Heart left ventricle (tissue), 16 donors: Measurements from ENCODE around the gene NFIA. TPM values are rescaled to one million over a fixed set of nuclear protein-coding genes. Genes with fewer than 3 reads are reported as not detected.

Source experiments
- ATAC-seq, 4 donors: fragments of 200-7000 bp; cut with Tn5 transposase; one replicate each; pipeline ENCODE4 v1.9.1; 2020 to 2022; ENCODE audit warnings: moderate library complexity in 4 of 4, mild to moderate bottlenecking in 3 of 4, moderate number of reproducible peaks in 1 of 4
- DNase-seq, 5 donors: peaks; one replicate each; pipeline ENCODE4 v3.0.0-alpha.2; 2020
- H3K27ac ChIP-seq, 12 donors: fragments of 200-600 bp; sonication (generic) in 4 of 12; one replicate each; pipeline versions ENCODE4 v1.5.0 to v1.8.0; 2016 to 2022; ENCODE audit warnings: mild to moderate bottlenecking in 2 of 12
- H3K27me3 ChIP-seq, 9 donors: fragments of 200-600 bp; sonication (generic) in 2 of 9; one replicate each; pipeline versions ENCODE4 v1.5.1 to v1.8.0; 2016 to 2022; ENCODE audit warnings: mild to moderate bottlenecking in 3 of 9
- H3K36me3 ChIP-seq, 9 donors: fragments of 200-600 bp; sonication (generic) in 2 of 9; one replicate each; pipeline versions ENCODE4 v1.5.0 to v1.8.0; 2018 to 2022; ENCODE audit warnings: mild to moderate bottlenecking in 2 of 9
- H3K4me1 ChIP-seq, 12 donors: fragments of 200-600 bp; sonication (generic) in 4 of 12; one replicate each; pipeline versions ENCODE4 v1.5.0 to v1.8.0; 2016 to 2022; ENCODE audit warnings: mild to moderate bottlenecking in 3 of 12
- H3K4me3 ChIP-seq, 12 donors: fragments of 200-600 bp; sonication (generic) in 4 of 12; one replicate each; pipeline versions ENCODE4 v1.5.0 to v1.8.0; 2017 to 2022; ENCODE audit warnings: mild to moderate bottlenecking in 9 of 12, moderate library complexity in 4 of 12
- H3K9me3 ChIP-seq, 12 donors: fragments of 200-600 bp; sonication (generic) in 4 of 12; one replicate each; pipeline versions ENCODE4 v1.5.0 to v1.8.0; 2016 to 2022; ENCODE audit warnings: mild to moderate bottlenecking in 1 of 12
- POLR2A ChIP-seq, 2 donors: fragments of 450-650 bp; IDR thresholded peaks; one replicate each; pipeline ENCODE4 v1.6.1; 2017; ENCODE audit warnings: antibody characterized with exemption in 2 of 2, mild to moderate bottlenecking in 2 of 2, moderate library complexity in 2 of 2
- WGBS, 4 donors: extraction: QIAGEN DNeasy Blood & Tissue Kit in 2 of 4; methylation state at CpG; one replicate each; pipeline versions ENCODE4 v1.1.5 to v1.1.7; 2013 to 2018; 5-methylcytosine and 5-hydroxymethylcytosine counted together
- intact Hi-C, 10 donors: fragments of 100-400 bp; cut with DNase I; formaldehyde crosslinking; loops; one replicate each; pipeline versions ENCODE4 v1.11.1 to v1.14.2; 2022
- polyA plus RNA-seq, 2 donors: library from polyadenylated mRNA; stranded (reverse); fragments of 200-250 nt; gene quantifications; one replicate each; pipeline ENCODE4 v1.2.3, GENCODE V29; 2013
- total RNA-seq, 9 donors: library from RNA; depleted of rRNA in 2 of 9; stranded (reverse); fragments of >200 nt in 2 of 9; fragmentation: NEBNext Ultra II Directional in 3 of 9; extraction: Animal tissue kit (Norgen Biotek cat#: 25700) in 3 of 9; gene quantifications; one replicate each; pipeline versions ENCODE4 v1.1.0 to v1.2.4, GENCODE V29; 2016 to 2023
- TF ChIP-seq, protein P1 (sequence below), 12 donors: fragments of 200-600 bp; sonication (generic) in 4 of 12; IDR thresholded peaks; one replicate each; pipeline versions ENCODE4 v1.5.0 to v1.8.0; 2018 to 2022; ENCODE audit warnings: antibody characterized with exemption in 12 of 12, mild to moderate bottlenecking in 5 of 12
- donor health status: ischemic (EF 13 %, LVEDD 7.1; RV severe dilation, severe dysfunction).
- donor health status: healthy with polysubstance abuse.
- donor health status: DM: no; HTN: yes; CAD: no.
- donor health status: DM: no; HTN: no; CAD: no.
- donor health status: ischemic (EF 25% LVEDD 6.9; RV normal size, moderate dysfunction).
- donor health status: ischemic (EF 25% LVEDD 5.7; RV mildly dilated, moderate dysfunction).
- donor health status: healthy.
- donor health status: DM: yes; HTN: yes; CAD: no.
- donor health status: ischemic (EF 35%, LVEDD 5.7; RV mildly dilated, moderate dysfunction).
- donor health status: nonischemic (EF 11% LVEDD 7.7; RV severe dilation, severe dysfunction).
- donor health status: DM: yes; HTN: yes; CAD: no.
- donor health status: PGD.
- donor health status: ischemic (EF 29% LVEDD 5.4; RV normal size, mild dysfunction).
- donor health status: nonischemic (EF 23%, LVEDD 6.1; RV moderate dilation, normal function).

The NFIA gene
- total and polyA plus RNA-seq, 11 donors = 12.7 to 121 (median 96.5) TPM

DNA sequence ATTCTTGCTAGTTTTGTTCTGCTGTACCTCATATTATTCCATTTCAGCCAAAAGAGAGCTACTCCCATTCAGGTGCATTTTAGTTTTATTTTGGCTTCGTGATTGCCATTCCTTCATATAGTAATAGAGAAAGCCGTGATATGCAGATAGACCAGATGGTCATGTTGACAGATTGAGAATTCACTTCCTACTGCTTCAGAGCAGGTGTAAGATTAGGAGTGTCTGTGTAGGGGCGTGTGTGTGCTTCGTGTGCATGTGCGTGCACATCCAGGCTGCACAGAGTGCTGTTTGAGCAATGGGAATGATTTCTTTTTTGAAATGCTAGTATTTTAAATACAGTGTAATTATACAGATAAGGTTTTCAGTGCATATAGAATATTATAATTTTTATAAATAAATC, 10.3 kb downstream of the NFIA start:
- Histone ChIP-seq H3K36me3 (peaks cover 0 to 21% (median 13%) of the 10 kb centered on the region in 9 donors), H3K9me3 (no peaks in the 10 kb centered on the region), H3K4me3 (peak overlapping the region in 3 of 12 donors; percentile 0 to 12 (median 0)), H3K27ac (peak overlapping the region in 5 of 12 donors; percentile 39 to 67 (median 47)), H3K4me1 (peaks cover 9 to 92% (median 67%) of the 10 kb centered on the region in 12 donors), H3K27me3 (no peaks in the 10 kb centered on the region)
- peak in 1 of 4 donors; percentile 32 for ATAC-seq
- DNase-seq = no peak
- TF ChIP-seq POLR2A (IDR thresholded peaks at IDR 0.05) = no peak
- TF ChIP-seq, protein P1, sequence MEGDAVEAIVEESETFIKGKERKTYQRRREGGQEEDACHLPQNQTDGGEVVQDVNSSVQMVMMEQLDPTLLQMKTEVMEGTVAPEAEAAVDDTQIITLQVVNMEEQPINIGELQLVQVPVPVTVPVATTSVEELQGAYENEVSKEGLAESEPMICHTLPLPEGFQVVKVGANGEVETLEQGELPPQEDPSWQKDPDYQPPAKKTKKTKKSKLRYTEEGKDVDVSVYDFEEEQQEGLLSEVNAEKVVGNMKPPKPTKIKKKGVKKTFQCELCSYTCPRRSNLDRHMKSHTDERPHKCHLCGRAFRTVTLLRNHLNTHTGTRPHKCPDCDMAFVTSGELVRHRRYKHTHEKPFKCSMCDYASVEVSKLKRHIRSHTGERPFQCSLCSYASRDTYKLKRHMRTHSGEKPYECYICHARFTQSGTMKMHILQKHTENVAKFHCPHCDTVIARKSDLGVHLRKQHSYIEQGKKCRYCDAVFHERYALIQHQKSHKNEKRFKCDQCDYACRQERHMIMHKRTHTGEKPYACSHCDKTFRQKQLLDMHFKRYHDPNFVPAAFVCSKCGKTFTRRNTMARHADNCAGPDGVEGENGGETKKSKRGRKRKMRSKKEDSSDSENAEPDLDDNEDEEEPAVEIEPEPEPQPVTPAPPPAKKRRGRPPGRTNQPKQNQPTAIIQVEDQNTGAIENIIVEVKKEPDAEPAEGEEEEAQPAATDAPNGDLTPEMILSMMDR (IDR thresholded peaks at IDR 0.05) = no peak
- intact Hi-C loops = no loop called here
- 32 to 42% (median 39%) methylated on average over 5 of the region's 5 CpGs for WGBS, 4 donors

DNA sequence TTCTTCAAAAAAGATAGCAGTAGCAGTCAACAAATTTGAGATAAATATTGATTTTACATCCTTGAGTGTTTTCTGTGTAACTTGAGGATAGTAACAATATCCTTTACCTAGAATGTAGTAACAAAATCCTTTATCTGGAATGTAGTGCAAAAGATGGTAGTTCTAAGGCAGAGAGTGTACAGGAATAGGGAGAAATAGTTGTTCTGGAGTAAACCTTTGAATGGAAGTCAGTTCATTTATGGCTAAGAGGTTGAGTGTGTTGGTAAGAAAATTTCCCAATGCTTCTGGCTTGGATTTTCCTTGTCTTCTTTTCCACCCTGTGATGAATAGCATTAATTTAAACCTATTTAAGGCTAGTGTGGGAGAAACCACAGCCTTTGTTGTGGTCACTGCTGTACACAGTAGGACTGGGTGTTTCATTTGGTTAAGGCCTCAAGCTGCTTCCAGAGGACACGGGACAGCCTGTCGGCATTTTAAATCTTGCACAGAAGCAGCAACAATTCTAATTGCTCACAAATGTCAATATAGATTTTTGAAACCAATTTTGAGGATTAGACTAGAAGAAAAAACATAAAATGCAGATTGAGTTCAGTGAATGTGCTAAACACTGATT, 11.3 kb downstream of the NFIA start:
- no peak for TF ChIP-seq POLR2A (IDR thresholded peaks at IDR 0.05)
- TF ChIP-seq, protein P1 (IDR thresholded peaks at IDR 0.05) = no peak
- DNase-seq = no peak
- peaks cover 9 to 91% (median 71%) of the 10 kb centered on the region in 12 donors for H3K4me1 ChIP-seq
- peak overlapping the region in 6 of 12 donors; percentile 4 to 21 (median 8) for H3K4me3 ChIP-seq
- peak overlapping the region in 8 of 12 donors; percentile 6 to 29 (median 14) for H3K27ac ChIP-seq
- intact Hi-C loops = no loop called here
- WGBS, 4 donors = 40 to 56% (median 48%) methylated on average over 2 of the region's 2 CpGs
- no peaks in the 10 kb centered on the region for H3K9me3 ChIP-seq
- H3K27me3 ChIP-seq = no peaks in the 10 kb centered on the region
- peaks cover 0 to 15% (median 7%) of the 10 kb centered on the region in 9 donors for H3K36me3 ChIP-seq
- ATAC-seq = peak in 1 of 4 donors; percentile 34

DNA sequence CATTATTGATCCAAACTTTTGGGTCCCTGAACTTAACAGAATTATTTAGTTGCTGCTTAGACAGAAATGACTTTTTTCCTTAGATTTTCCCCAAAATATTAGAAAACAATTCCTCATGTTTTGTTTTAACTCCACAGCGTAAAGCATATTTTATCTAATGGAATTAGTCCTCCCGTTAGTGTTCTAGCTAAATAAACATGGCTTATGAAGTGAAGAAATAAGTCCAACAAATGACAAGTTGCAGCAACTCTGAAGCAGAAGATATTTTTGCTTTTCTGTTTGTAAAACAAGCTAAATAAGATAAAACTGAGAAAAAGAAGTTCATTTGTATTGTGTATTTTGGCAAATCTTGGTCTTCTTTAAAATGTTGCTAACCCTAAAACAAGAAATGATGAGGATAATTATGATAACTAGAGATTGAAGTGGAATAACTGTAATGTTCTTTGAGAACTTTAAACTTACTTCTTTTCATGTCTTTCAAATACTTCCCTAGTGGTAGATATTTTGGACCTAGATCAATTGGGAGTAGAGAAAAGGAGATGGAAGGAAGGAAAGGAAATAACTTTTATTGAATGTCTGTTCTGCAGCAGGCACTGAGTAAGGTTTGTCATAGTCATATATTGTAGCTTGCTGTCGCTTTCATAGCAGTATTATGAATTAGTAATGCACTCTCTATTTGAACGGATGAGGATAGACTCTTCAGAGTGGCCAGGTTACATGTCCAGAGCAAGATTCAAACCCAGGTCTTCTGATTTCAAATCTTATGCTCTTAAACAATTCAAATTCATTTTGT, 12.5 kb downstream of the NFIA start:
- Histone ChIP-seq H3K4me3 (peak overlapping the region in 4 of 12 donors; percentile 4 to 8 (median 6)), H3K27ac (peak overlapping the region in 7 of 12 donors; percentile 10 to 29 (median 17)), H3K9me3 (no peaks in the 10 kb centered on the region), H3K4me1 (peaks cover 7 to 92% (median 76%) of the 10 kb centered on the region in 12 donors), H3K27me3 (no peaks in the 10 kb centered on the region), H3K36me3 (peaks cover 0 to 4% (median 0%) of the 10 kb centered on the region in 9 donors)
- 51 to 59% (median 54%) methylated on average over 4 of the region's 4 CpGs for WGBS, 4 donors
- ATAC-seq (no peak), DNase-seq (no peak)
- TF ChIP-seq POLR2A (IDR thresholded peaks at IDR 0.05) = no peak
- TF ChIP-seq, protein P1 (IDR thresholded peaks at IDR 0.05) = no peak
- intact Hi-C loops = no loop called here

DNA sequence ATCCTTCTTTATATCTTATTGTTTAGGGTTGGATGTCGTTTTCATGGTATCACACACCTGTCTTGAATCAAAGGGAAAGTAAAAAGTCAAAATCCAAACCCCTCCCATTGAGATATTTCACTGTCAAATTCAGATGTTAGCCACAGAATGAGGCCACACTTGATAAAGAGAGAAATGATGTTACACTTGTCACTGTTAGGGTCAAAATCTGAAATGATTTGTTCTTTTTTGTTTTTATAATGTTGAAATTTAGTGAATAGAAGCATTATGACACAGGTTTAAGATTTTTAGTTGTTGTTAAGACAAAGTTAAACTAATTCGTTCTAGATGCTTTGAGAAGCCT, 13.1 kb downstream of the NFIA start:
- TF ChIP-seq POLR2A (IDR thresholded peaks at IDR 0.05) = no peak
- TF ChIP-seq, protein P1 (IDR thresholded peaks at IDR 0.05) = no peak
- Histone ChIP-seq H3K27ac (peak overlapping the region in 1 of 12 donors; percentile 21), H3K4me3 (no peak overlapping the region), H3K9me3 (no peaks in the 10 kb centered on the region), H3K36me3 (no peaks in the 10 kb centered on the region), H3K4me1 (peaks cover 7 to 92% (median 73%) of the 10 kb centered on the region in 12 donors), H3K27me3 (no peaks in the 10 kb centered on the region)
- intact Hi-C loops = no loop called here
- no peak for DNase-seq
- 59 to 71% (median 65%) methylated on average over 2 of the region's 2 CpGs for WGBS, 4 donors
- no peak for ATAC-seq
